NT2/D1 (cell line): ENCODE results near the gene TRAIP.

Experiments used
- SUZ12 ChIP-seq: IDR thresholded peaks from 2 replicates; pipeline ENCODE4 v1.6.1; 2011; ENCODE audit not compliant: insufficient read length, insufficient read depth; ENCODE audit errors: extremely low read depth
- YY1 ChIP-seq: IDR thresholded peaks from 2 replicates; pipeline ENCODE4 v1.6.1; 2011; ENCODE audit not compliant: insufficient read length, insufficient read depth

GRCh38 chr3:49839193-49839809 lies 17.1 kb downstream of the TRAIP start:
- no peak for TF ChIP-seq SUZ12
- no peak for TF ChIP-seq YY1
